OCI-M1 (cell line): ENCODE measurements around the gene FMN1.

Experiments
- DNase-seq: peaks from one replicate; lab custom pipeline; 2025; lab: John Stamatoyannopoulos, UW

The FMN1 gene

GRCh38 chr15:32718821-32719716 is 475.4 kb downstream of the FMN1 start:
- no peak for DNase-seq

- no peak for DNase-seq
Observed at GRCh38 chr15:32718227-32718820, 476.2 kb downstream of the FMN1 start.

GRCh38 chr15:32717426-32718226 is 476.9 kb downstream of the FMN1 start, which contains the start of gene GREM1:
TSS of gene GREM1 (plus strand) at chr15:32718004. CDS start at chr15:32730691, 12,687 bp downstream.
- no peak for DNase-seq

GRCh38 chr15:32716915-32717425 is 477.5 kb downstream of the FMN1 start:
- no peak for DNase-seq

GRCh38 chr15:32716216-32716914 is 478.1 kb downstream of the FMN1 start:
- DNase-seq: no peak
